Body of pancreas (tissue), 4 donors: ENCODE results near the gene DSC1.

Experiments
- POLR2A ChIP-seq, 3 donors: fragments of 450-650 bp; IDR thresholded peaks; one replicate each; pipeline ENCODE4 v1.6.1; 2016; ENCODE audit warnings: antibody characterized with exemption in 3 of 3, mild to moderate bottlenecking in 2 of 3
- TF ChIP-seq, protein P1 (sequence below), 7 experiments: fragments of 450-650 bp in 4 of 7; fragments of 200-600 bp in 3 of 7; sonication (generic) in 3 of 7; IDR thresholded peaks; one replicate each; pipeline ENCODE4 v1.5.1; 2016 to 2019; ENCODE audit warnings: antibody characterized with exemption in 7 of 7

DNA sequence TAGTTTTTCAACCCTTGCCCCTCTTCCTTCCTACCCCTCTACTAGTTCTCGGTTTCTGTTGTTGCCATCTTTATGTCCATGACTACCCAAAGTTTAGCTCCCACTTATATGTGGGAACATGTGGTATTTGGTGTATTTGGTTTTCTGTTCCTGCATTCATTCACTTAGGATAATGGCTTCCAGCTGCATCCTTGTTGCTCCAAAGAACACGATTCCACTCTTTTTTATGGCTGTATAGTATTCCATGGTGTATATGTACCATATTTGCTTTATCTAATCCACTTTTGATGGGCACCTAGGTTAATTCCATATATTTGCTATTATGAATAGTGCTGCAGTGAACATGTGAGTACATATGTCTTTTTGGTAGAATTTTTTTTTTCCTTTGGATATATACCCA lies 20.6 kb upstream of the DSC1 start:
- TF ChIP-seq, protein P1, sequence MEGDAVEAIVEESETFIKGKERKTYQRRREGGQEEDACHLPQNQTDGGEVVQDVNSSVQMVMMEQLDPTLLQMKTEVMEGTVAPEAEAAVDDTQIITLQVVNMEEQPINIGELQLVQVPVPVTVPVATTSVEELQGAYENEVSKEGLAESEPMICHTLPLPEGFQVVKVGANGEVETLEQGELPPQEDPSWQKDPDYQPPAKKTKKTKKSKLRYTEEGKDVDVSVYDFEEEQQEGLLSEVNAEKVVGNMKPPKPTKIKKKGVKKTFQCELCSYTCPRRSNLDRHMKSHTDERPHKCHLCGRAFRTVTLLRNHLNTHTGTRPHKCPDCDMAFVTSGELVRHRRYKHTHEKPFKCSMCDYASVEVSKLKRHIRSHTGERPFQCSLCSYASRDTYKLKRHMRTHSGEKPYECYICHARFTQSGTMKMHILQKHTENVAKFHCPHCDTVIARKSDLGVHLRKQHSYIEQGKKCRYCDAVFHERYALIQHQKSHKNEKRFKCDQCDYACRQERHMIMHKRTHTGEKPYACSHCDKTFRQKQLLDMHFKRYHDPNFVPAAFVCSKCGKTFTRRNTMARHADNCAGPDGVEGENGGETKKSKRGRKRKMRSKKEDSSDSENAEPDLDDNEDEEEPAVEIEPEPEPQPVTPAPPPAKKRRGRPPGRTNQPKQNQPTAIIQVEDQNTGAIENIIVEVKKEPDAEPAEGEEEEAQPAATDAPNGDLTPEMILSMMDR (IDR thresholded peaks at IDR 0.05) = no peak
- no peak for TF ChIP-seq POLR2A (IDR thresholded peaks at IDR 0.05)
